ENCODE results near the gene EYS.
A peak's percentile ranks its signal among the peaks of the same experiment; 100 is the strongest.

The EYS gene

GRCh38 chr6:63817492-63818050 is 1889.5 kb downstream of the EYS start:
- Histone ChIP-seq H3K9me2 (replicated peaks; ENCODE audit: low read depth, low read length) (no peaks in the 10 kb centered on the region), H3F3A (ENCODE audit: low read depth) (no peaks in the 10 kb centered on the region), H3K9ac (ENCODE audit: low read depth, low read length, poor library complexity, severe bottlenecking) (no peak overlapping the region), H3K9me3 (ENCODE audit: insufficient read depth, low read depth, low read length) (no peaks in the 10 kb centered on the region), H3K4me1 (ENCODE audit: insufficient read depth, low read length, poor library complexity, severe bottlenecking) (no peaks in the 10 kb centered on the region), H3K4me2 (ENCODE audit: low read depth, low read length, poor library complexity, severe bottlenecking) (no peak overlapping the region), H3K79me2 (ENCODE audit: insufficient read depth, low read length) (no peaks in the 10 kb centered on the region), H2AFZ (ENCODE audit: low read length) (peak overlapping the region; percentile 82), H3K4me3 (ENCODE audit: low read length, poor library complexity, severe bottlenecking) (no peak overlapping the region), H4K20me1 (ENCODE audit: insufficient read depth, low read length, poor library complexity, severe bottlenecking) (no peaks in the 10 kb centered on the region), H3K36me3 (ENCODE audit: insufficient read depth, low read length) (no peaks in the 10 kb centered on the region), H3K27me3 (ENCODE audit: insufficient read depth, low read length, poor library complexity, severe bottlenecking) (no peaks in the 10 kb centered on the region)
- TF ChIP-seq EZH2phosphoT487 (IDR thresholded peaks at IDR 0.05; ENCODE audit: borderline replicate concordance), result no peak
- TF ChIP-seq, protein P1, sequence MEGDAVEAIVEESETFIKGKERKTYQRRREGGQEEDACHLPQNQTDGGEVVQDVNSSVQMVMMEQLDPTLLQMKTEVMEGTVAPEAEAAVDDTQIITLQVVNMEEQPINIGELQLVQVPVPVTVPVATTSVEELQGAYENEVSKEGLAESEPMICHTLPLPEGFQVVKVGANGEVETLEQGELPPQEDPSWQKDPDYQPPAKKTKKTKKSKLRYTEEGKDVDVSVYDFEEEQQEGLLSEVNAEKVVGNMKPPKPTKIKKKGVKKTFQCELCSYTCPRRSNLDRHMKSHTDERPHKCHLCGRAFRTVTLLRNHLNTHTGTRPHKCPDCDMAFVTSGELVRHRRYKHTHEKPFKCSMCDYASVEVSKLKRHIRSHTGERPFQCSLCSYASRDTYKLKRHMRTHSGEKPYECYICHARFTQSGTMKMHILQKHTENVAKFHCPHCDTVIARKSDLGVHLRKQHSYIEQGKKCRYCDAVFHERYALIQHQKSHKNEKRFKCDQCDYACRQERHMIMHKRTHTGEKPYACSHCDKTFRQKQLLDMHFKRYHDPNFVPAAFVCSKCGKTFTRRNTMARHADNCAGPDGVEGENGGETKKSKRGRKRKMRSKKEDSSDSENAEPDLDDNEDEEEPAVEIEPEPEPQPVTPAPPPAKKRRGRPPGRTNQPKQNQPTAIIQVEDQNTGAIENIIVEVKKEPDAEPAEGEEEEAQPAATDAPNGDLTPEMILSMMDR (conservative IDR thresholded peaks at IDR 0.05; ENCODE audit: low read length), result no peak

- TF ChIP-seq, protein P1 (conservative IDR thresholded peaks at IDR 0.05; ENCODE audit: low read length), result peak; percentile 56
- no peak for TF ChIP-seq EZH2phosphoT487 (IDR thresholded peaks at IDR 0.05; ENCODE audit: borderline replicate concordance)
- no peaks in the 10 kb centered on the region for H3K79me2 ChIP-seq (ENCODE audit: insufficient read depth, low read length)
Measured at GRCh38 chr6:63816982-63817436, 1890.0 kb downstream of the EYS start.

DNA sequence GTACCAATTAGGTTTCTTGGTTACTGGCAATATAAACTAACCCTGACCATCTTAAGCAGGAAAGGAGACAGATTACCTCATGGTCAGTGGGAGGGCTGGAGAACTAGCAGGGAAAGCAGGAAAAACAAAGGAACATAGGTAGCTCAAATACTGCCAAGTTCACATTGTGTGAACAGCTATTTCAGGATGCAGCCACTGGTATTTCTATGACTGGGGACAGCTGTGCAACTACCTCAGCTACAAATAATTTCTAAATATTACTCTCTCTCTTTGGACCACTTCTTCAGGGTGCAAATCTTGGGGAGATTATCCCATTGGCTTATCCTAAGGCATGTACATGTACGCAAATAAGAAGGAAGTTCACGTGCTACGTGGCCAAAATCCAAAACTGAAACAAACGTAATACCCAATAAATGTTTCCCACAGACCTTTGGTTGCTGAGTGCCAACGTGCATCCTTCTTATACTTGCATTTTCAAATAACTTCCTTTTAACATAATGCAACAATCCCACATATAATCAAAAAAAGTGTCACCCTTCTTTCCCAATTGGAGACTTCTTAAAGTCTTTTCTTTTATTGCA is 1890.5 kb downstream of the EYS start:
- H3K9me3 ChIP-seq (ENCODE audit: insufficient read depth, low read depth, low read length), result no peaks in the 10 kb centered on the region
- no peaks in the 10 kb centered on the region for H3K9me2 ChIP-seq (replicated peaks; ENCODE audit: low read depth, low read length)
- H3F3A ChIP-seq (ENCODE audit: low read depth), result no peaks in the 10 kb centered on the region
- no peak overlapping the region for H3K4me3 ChIP-seq (ENCODE audit: low read length, poor library complexity, severe bottlenecking)
- H3K79me2 ChIP-seq (ENCODE audit: insufficient read depth, low read length), result no peaks in the 10 kb centered on the region
- H3K4me2 ChIP-seq (ENCODE audit: low read depth, low read length, poor library complexity, severe bottlenecking), result no peak overlapping the region
- no peak overlapping the region for H3K9ac ChIP-seq (ENCODE audit: low read depth, low read length, poor library complexity, severe bottlenecking)
- H3K27me3 ChIP-seq (ENCODE audit: insufficient read depth, low read length, poor library complexity, severe bottlenecking), result no peaks in the 10 kb centered on the region
- H3K36me3 ChIP-seq (ENCODE audit: insufficient read depth, low read length), result no peaks in the 10 kb centered on the region
- H2AFZ ChIP-seq (ENCODE audit: low read length), result peak overlapping the region; percentile 82; the same call in 1 of the 2 replicates
- no peak for TF ChIP-seq EZH2phosphoT487 (IDR thresholded peaks at IDR 0.05; ENCODE audit: borderline replicate concordance)
- TF ChIP-seq, protein P1 (conservative IDR thresholded peaks at IDR 0.05; ENCODE audit: low read length), result no peak
- no peaks in the 10 kb centered on the region for H3K4me1 ChIP-seq (ENCODE audit: insufficient read depth, low read length, poor library complexity, severe bottlenecking)
- H4K20me1 ChIP-seq (ENCODE audit: insufficient read depth, low read length, poor library complexity, severe bottlenecking), result no peaks in the 10 kb centered on the region

More at GRCh38 chr6:63816982-63817436, 1890.0 kb downstream of the EYS start:
- H3K36me3 ChIP-seq (ENCODE audit: insufficient read depth, low read length), result no peaks in the 10 kb centered on the region
- H3K27me3 ChIP-seq (ENCODE audit: insufficient read depth, low read length, poor library complexity, severe bottlenecking), result no peaks in the 10 kb centered on the region
- H2AFZ ChIP-seq (ENCODE audit: low read length), result peak overlapping the region; percentile 82
- H3F3A ChIP-seq (ENCODE audit: low read depth), result no peaks in the 10 kb centered on the region
- H3K4me1 ChIP-seq (ENCODE audit: insufficient read depth, low read length, poor library complexity, severe bottlenecking), result no peaks in the 10 kb centered on the region
- H4K20me1 ChIP-seq (ENCODE audit: insufficient read depth, low read length, poor library complexity, severe bottlenecking), result no peaks in the 10 kb centered on the region
- H3K4me3 ChIP-seq (ENCODE audit: low read length, poor library complexity, severe bottlenecking), result no peak overlapping the region
- H3K9me3 ChIP-seq (ENCODE audit: insufficient read depth, low read depth, low read length), result no peaks in the 10 kb centered on the region
- H3K4me2 ChIP-seq (ENCODE audit: low read depth, low read length, poor library complexity, severe bottlenecking), result no peak overlapping the region
- no peak overlapping the region for H3K9ac ChIP-seq (ENCODE audit: low read depth, low read length, poor library complexity, severe bottlenecking)
- H3K9me2 ChIP-seq (replicated peaks; ENCODE audit: low read depth, low read length), result no peaks in the 10 kb centered on the region

Data from Loucy (cell line).